GM12865 (cell line): ENCODE results near the gene STPG2.
A peak's percentile ranks its signal among the peaks of the same experiment; 100 is the strongest.

Experiments used
- DNase-seq: peaks from one replicate; pipeline ENCODE4 v3.0.0; 2010; ENCODE audit warnings: low read depth
- H3K4me3 ChIP-seq: 2 replicates; pipeline ENCODE4 v1.5.1; 2011; ENCODE audit warnings: mild to moderate bottlenecking, low read depth, low read length, control low read depth
- CTCF ChIP-seq: IDR thresholded peaks from 2 replicates; pipeline ENCODE4 v1.5.1; 2011; ENCODE audit warnings: low read length, control low read depth, low read depth, inconsistent platforms; ENCODE audit not compliant: insufficient read depth; ENCODE audit errors: missing control alignments

STPG2 gene

GRCh38 chr4:97978791-97979488 is 164.3 kb downstream of the STPG2 start:
- H3K4me3 ChIP-seq = no peak overlapping the region
- peak; percentile 0 for DNase-seq
- TF ChIP-seq CTCF = no peak

GRCh38 chr4:97953171-97953941 is 189.9 kb downstream of the STPG2 start:
- no peak for DNase-seq
- H3K4me3 ChIP-seq = no peak overlapping the region
- no peak for TF ChIP-seq CTCF

- TF ChIP-seq CTCF = no peak
- H3K4me3 ChIP-seq = no peak overlapping the region
- no peak for DNase-seq
Observed at GRCh38 chr4:97952763-97953162, 190.5 kb downstream of the STPG2 start.

- H3K4me3 ChIP-seq = no peak overlapping the region
- no peak for TF ChIP-seq CTCF
- no peak for DNase-seq
Observed at GRCh38 chr4:97950836-97951235, 192.4 kb downstream of the STPG2 start.

GRCh38 chr4:97942951-97943350 is 200.3 kb downstream of the STPG2 start:
- TF ChIP-seq CTCF = no peak
- DNase-seq = no peak
- H3K4me3 ChIP-seq = no peak overlapping the region

GRCh38 chr4:97942137-97942536 is 201.1 kb downstream of the STPG2 start:
- no peak for DNase-seq
- TF ChIP-seq CTCF = no peak
- no peak overlapping the region for H3K4me3 ChIP-seq

- TF ChIP-seq CTCF = no peak
- DNase-seq = no peak
- H3K4me3 ChIP-seq = no peak overlapping the region
Observed at GRCh38 chr4:97938141-97938540, 205.1 kb downstream of the STPG2 start.
